Panc1 (cell line): ENCODE measurements around the gene JDP2. TPM values are rescaled to one million over a fixed set of nuclear protein-coding genes. Genes with fewer than 3 reads are reported as not detected.

Source experiments
- ATAC-seq: fragments of 200-7000 bp; cut with Tn5 transposase; 2 replicates; pipeline ENCODE4 v1.9.1; 2020; ENCODE audit warnings: mild to moderate bottlenecking, moderate library complexity
- BruUV-seq: library from RNA; stranded (reverse); fragments of 400-500 nt; replicated peaks from 2 replicates; lab custom pipeline; 2021; lab: Mats Ljungman, UMichigan
- CTCF ChIA-PET: fragments of 300-600 bp; sonication (Branson Sonifier 250); formaldehyde crosslinking; loops from one replicate; lab custom pipeline; 2022; ENCODE audit warnings: antibody characterized with exemption; lab: Charles Lee
- POLR2A ChIA-PET: fragments of 300-600 bp; sonication (Branson Sonifier 250); formaldehyde crosslinking; loops from one replicate; lab custom pipeline; 2022; ENCODE audit warnings: antibody characterized with exemption; lab: Charles Lee
- DNase-seq: peaks from one replicate; pipeline ENCODE4 v3.0.0-alpha.2; 2010; ENCODE audit warnings: low read depth, low spot score
- H3K27ac ChIP-seq: 2 replicates; pipeline ENCODE4 v1.5.1; 2011; ENCODE audit warnings: mild to moderate bottlenecking, low read length, inconsistent platforms
- H3K27me3 ChIP-seq: fragments of 200-500 bp; sonication (Bioruptor generic); 2 replicates; pipeline ENCODE4 v1.6.0; 2014; ENCODE audit warnings: low read length, inconsistent platforms; ENCODE audit not compliant: control insufficient read depth, insufficient read depth
- H3K36me3 ChIP-seq: fragments of 200-500 bp; sonication (Bioruptor generic); 2 replicates; pipeline ENCODE4 v1.5.1; 2014; ENCODE audit warnings: inconsistent platforms, mild to moderate bottlenecking, low read length, moderate library complexity; ENCODE audit not compliant: control insufficient read depth, insufficient read depth
- H3K4me1 ChIP-seq: 2 replicates; pipeline ENCODE4 v1.5.1; 2011; ENCODE audit warnings: inconsistent platforms, mild to moderate bottlenecking, low read length, moderate library complexity; ENCODE audit not compliant: control insufficient read depth, insufficient read depth
- H3K4me3 ChIP-seq, 2 experiments: 2 replicates each; pipeline ENCODE4 v1.5.1; 2011 to 2012; ENCODE audit warnings: low read depth in 2 of 2, low read length in 2 of 2, mild to moderate bottlenecking in 2 of 2, inconsistent platforms in 1 of 2, moderate library complexity in 1 of 2
- H3K9me3 ChIP-seq: fragments of 200-500 bp; sonication (Bioruptor generic); 2 replicates; pipeline ENCODE4 v1.5.1; 2014; ENCODE audit warnings: low read depth, mild to moderate bottlenecking, inconsistent platforms, low read length, moderate library complexity; ENCODE audit not compliant: control insufficient read depth, insufficient read depth
- CTCF ChIP-seq: fragments of 450-650 bp; IDR thresholded peaks from 2 replicates; pipeline ENCODE4 v1.5.1; 2017; ENCODE audit warnings: mild to moderate bottlenecking
- POLR2AphosphoS5 ChIP-seq: IDR thresholded peaks from 2 replicates; pipeline ENCODE4 v1.6.1; 2012; ENCODE audit warnings: mild to moderate bottlenecking, low read depth, low read length, moderate library complexity
- REST ChIP-seq, 2 experiments: IDR thresholded peaks; 2 replicates each; pipeline ENCODE4 v1.6.1; 2011 to 2012; ENCODE audit warnings: low read depth in 2 of 2, control low read depth in 1 of 2, low read length in 1 of 2, mild to moderate bottlenecking in 1 of 2, moderate library complexity in 1 of 2; ENCODE audit not compliant: insufficient read depth in 1 of 2
- SIN3A ChIP-seq: IDR thresholded peaks from 2 replicates; pipeline ENCODE4 v1.6.1; 2012; ENCODE audit warnings: low read depth, mild to moderate bottlenecking, low read length, moderate library complexity, borderline replicate concordance; ENCODE audit not compliant: insufficient read depth
- TCF7L2 ChIP-seq: IDR thresholded peaks from 2 replicates; pipeline ENCODE4 v1.6.1; 2011; ENCODE audit warnings: mild to moderate bottlenecking, low read depth, low read length, inconsistent platforms
- in situ Hi-C: cut with HindIII; loops from 2 replicates; pipeline ENCODE4 v1.10.0; 2016; ENCODE audit warnings: low sequenced_read_pairs, low pct_unique_long_range_greater_than_20kb
- intact Hi-C: fragments of 100-400 bp; cut with micrococcal nuclease; formaldehyde crosslinking; loops from one replicate; pipeline ENCODE4 v1.10.0; 2022; ENCODE audit not compliant: unreplicated experiment
- total RNA-seq: library from RNA; stranded (reverse); gene quantifications from one replicate; pipeline ENCODE4 v1.2.1, GENCODE V29; 2021; ENCODE audit not compliant: unreplicated experiment

The JDP2 gene
- total RNA-seq, 1 experiment from 2014 or later = 17.5 TPM

DNA sequence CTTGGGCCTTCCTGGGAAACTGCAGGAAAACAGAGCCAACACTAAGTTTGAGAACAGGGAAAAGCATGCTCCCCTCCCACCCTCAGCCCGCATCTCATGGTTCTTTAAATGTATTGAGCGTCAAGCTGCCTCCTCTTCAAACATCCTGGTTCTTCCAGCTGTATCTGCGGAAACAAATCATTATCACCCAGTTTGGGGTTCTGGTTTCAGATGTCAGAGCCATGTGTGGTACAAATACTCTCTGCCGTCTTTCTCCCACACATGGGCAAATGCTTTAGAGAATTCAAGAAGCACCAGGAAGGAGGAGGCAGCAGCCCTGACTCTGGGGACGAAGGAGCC, 29.1 kb downstream of the JDP2 start:
- Histone ChIP-seq H3K4me1 (peaks cover 14% of the 10 kb centered on the region), H3K27ac (no peak overlapping the region), H3K4me3 (no peak overlapping the region), H3K27me3 (no peaks in the 10 kb centered on the region), H3K9me3 (no peaks in the 10 kb centered on the region), H3K36me3 (no peaks in the 10 kb centered on the region)
- CTCF ChIA-PET = no interaction called here
- no TSS peak for BruUV-seq
- DNase-seq = no peak
- in situ Hi-C loops = no loop called here
- intact Hi-C loops = no loop called here
- TF ChIP-seq SIN3A = no peak
- no peak for TF ChIP-seq TCF7L2
- no peak for TF ChIP-seq REST (IDR thresholded peaks at IDR 0.05; ENCODE audit: insufficient read depth in 1 of 2, low read depth in 2 of 2, low read length in 1 of 2)
- no peak for TF ChIP-seq POLR2AphosphoS5
- TF ChIP-seq CTCF = no peak
- ATAC-seq = no peak
- POLR2A ChIA-PET = no interaction called here

GRCh38 chr14:75457648-75458165, 29.9 kb downstream of the JDP2 start:
- ChIA-PET POLR2A (no interaction called here), CTCF (no interaction called here)
- H3K36me3 ChIP-seq = no peaks in the 10 kb centered on the region
- in situ Hi-C loops = no loop called here
- no peaks in the 10 kb centered on the region for H3K9me3 ChIP-seq
- no peak overlapping the region for H3K27ac ChIP-seq
- TF ChIP-seq SIN3A (no peak), POLR2AphosphoS5 (no peak), CTCF (no peak), TCF7L2 (no peak), REST (IDR thresholded peaks at IDR 0.05; ENCODE audit: insufficient read depth in 1 of 2, low read depth in 2 of 2, low read length in 1 of 2) (no peak)
- peaks cover 10% of the 10 kb centered on the region for H3K4me1 ChIP-seq
- intact Hi-C loops = no loop called here
- no TSS peak for BruUV-seq
- DNase-seq = no peak
- no peak overlapping the region for H3K4me3 ChIP-seq
- no peak for ATAC-seq
- H3K27me3 ChIP-seq = no peaks in the 10 kb centered on the region
